Astrocyte of the spinal cord (primary cell): ENCODE data around the gene YWHAE.
"Not testable (repeated sequence)": the region's sequence is repeated elsewhere in the genome, so short reads cannot be mapped to it uniquely, and the experiment has no call there.

ENCODE experiments used
- DNase-seq: peaks from one replicate; pipeline ENCODE4 v3.0.0; 2011; ENCODE audit warnings: low read depth, low spot score
- H3K4me3 ChIP-seq: 2 replicates; pipeline ENCODE4 v1.5.1; 2011; ENCODE audit warnings: low read depth, mild to moderate bottlenecking, low read length, moderate library complexity
- CTCF ChIP-seq: IDR thresholded peaks from 2 replicates; pipeline ENCODE4 v1.5.1; 2012; ENCODE audit warnings: low read depth, mild to moderate bottlenecking, low read length, inconsistent platforms
- in situ Hi-C: cut with HindIII; loops from 2 replicates; pipeline ENCODE4 v1.10.0; 2017; ENCODE audit warnings: low sequenced_read_pairs

Gene YWHAE

GRCh38 chr17:1315891-1316403 is 84.1 kb downstream of the YWHAE start:
- no peak for TF ChIP-seq CTCF
- in situ Hi-C loops, result no loop called here

GRCh38 chr17:1315409-1315808 is 84.6 kb downstream of the YWHAE start:
- no peak for TF ChIP-seq CTCF
- H3K4me3 ChIP-seq, result no peak overlapping the region
- DNase-seq, result no peak
- in situ Hi-C loops, result no loop called here

More at GRCh38 chr17:1315891-1316403, 84.1 kb downstream of the YWHAE start:
- no peak for DNase-seq
- H3K4me3 ChIP-seq, result no peak overlapping the region

- no peak for DNase-seq
- no peak overlapping the region for H3K4me3 ChIP-seq
- no peak for TF ChIP-seq CTCF
- in situ Hi-C loops, result no loop called here
Observed at GRCh38 chr17:1313270-1314005, 86.6 kb downstream of the YWHAE start.

- no peak overlapping the region for H3K4me3 ChIP-seq
- DNase-seq, result no peak
- no peak for TF ChIP-seq CTCF
- in situ Hi-C loops, result no loop called here
Observed at GRCh38 chr17:1312261-1312870, 87.7 kb downstream of the YWHAE start.

- in situ Hi-C loops, DNase-seq, H3K4me3 ChIP-seq: not testable (repeated sequence)
Observed at GRCh38 chr17:1307829-1308228, 92.2 kb downstream of the YWHAE start.

- no peak overlapping the region for H3K4me3 ChIP-seq
Observed at GRCh38 chr17:1304962-1305563, 95.0 kb downstream of the YWHAE start.

More at GRCh38 chr17:1304962-1305563, 95.0 kb downstream of the YWHAE start:
- TF ChIP-seq CTCF, result no peak
- no peak for DNase-seq
- in situ Hi-C loops, result no loop called here
